HUDEP-2 (cell line): ENCODE data around the gene KIF26B.

Experiments
- DNase-seq, 76 experiments: peaks; one replicate each; lab custom pipeline; 2025; ENCODE audit not compliant: unreplicated experiment in 76 of 76; lab: John Stamatoyannopoulos, UW

Gene KIF26B

DNA sequence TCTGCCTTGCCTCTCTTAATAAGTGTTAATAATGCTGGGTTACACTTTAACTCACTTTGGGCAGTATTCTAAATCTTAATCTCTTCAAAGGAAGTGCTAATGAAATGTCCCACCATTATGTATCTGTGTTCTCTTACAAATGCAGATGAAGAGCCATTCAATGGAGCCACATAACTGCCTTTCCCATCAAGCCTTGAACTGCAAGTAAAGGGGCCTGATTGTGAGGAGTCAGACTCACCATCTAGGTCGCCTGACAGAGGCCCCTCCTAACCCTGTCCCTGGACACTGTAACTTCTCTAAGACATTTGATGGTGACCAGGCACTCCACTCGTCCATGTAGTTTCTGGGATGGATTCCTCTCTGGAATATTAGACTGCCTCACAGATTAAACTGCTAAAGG, 329.4 kb downstream of the KIF26B start:
- no peak for DNase-seq

DNA sequence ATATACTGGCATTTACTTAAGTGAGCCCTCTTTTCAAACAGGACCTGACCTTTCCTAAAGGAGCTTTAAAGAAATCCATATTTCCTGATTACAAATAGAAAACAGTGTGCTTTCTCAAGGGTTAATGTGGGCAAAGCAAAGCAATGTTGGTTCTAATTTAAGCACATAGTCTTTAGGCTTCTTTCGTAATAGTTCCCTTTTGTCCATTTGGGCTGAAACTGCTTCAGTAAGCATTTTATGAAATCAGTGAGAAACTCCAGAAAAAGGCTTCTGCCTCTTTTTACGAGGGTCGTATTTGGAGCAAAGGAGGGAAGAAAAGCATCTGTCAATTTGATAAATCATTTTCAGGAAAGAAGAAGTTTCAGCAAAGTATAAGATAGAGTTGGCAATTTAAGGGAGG, 331.2 kb downstream of the KIF26B start:
- no peak for DNase-seq

GRCh38 chr1:245486775-245487470, 332.1 kb downstream of the KIF26B start:
- DNase-seq: no peak

DNA sequence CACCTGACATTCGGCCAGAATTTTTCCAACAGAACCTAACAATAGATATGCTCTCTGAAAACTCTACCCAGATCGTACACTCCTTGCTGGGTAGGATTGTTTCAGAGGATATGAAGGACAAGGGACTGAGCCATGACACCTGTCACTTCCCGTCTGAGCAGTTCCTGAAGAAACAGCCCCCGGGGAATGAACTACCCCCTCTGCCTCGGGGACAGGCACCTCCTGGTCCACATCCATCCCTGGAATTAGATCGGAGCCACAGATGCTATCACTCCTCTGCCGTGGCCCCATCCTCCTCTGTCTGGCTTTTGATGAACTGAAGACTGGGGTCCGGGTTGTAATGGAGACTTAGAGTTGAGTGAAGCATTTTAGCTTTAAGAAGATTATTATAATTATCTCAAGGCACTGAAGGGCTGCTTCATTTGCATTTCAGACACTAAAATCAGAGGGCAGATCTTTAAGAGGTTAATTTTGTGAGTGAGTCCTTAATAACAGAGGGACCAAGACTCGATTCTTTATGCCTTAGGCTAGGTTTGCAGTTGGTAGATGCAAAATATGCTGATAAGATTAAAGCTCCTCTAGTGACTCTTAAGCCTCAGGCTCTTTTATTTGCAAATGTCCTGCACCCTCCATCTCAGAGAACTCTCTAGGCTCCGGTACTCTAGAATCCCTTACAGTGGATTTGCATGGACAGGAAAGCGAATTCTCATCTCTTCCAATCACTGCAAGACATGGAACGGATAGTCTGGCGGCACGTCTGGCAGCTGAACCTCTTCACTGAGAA, 333.8 kb downstream of the KIF26B start:
- DNase-seq: no peak

GRCh38 chr1:245489838-245490237, 335.1 kb downstream of the KIF26B start:
- DNase-seq: no peak

- peak in 11 of 76 experiments; percentile 2 to 42 (median 10) for DNase-seq
Observed at GRCh38 chr1:245493029-245493428, 338.2 kb downstream of the KIF26B start.

DNA sequence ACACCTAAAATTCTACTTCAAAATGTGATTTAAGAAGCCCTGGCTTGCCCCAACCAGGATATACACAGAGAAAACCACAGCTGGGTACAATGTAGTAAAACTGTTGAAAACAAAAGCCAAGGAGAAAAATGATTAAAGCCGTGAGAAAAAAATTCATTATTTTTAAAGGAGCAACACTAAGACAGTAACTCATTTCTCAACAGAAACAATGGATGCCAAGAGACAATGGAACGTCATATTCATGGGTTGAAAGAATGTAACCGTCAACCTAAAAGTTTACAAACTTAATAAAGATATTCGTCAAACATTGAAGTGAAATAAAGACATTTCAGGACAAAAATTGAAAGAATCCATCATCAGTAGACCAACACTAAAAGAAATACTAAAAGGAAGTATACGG, 340.9 kb downstream of the KIF26B start:
- no peak for DNase-seq

GRCh38 chr1:245500546-245500945, 345.8 kb downstream of the KIF26B start:
- no peak for DNase-seq

- no peak for DNase-seq
Observed at GRCh38 chr1:245501633-245502032, 346.8 kb downstream of the KIF26B start.

DNA sequence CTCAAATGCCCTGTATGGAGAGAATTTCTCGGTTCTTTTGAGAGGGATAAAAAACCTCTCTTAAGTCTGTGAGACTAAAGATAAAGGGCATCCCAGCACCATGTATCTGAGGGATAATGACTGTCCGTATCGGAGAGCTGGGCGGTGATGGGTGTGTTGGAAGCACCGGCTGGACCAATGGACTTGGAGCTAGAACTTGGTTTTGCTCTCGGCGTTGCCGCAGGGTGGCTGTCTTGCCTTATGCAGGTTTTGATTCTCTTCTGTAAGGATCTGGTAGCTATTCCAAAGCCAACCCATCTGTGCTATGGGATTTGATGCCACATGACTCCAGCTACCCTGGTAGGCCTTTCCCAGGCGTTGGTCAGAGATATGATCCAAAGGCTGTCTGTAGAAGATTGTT, 348.8 kb downstream of the KIF26B start:
- DNase-seq: no peak

DNA sequence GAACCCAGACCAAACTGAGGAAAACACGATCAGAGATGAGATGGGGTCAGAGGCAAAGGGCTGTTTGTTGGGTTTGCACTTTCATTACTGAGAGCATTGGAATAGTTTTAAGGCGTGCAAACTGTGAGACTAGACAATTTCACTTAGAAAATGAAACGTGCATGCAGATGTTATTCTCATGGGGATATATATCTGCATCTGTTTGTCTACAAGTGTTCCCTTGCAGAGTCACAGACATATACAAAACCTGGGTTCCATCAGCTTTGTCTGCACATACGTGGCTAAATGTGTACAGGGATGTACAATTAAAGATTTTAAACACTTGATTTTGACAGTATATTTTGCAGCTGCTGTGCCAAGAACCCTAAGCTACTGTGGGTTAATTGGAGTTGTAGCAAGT, 355.4 kb downstream of the KIF26B start:
- no peak for DNase-seq

GRCh38 chr1:245512181-245512888, 357.6 kb downstream of the KIF26B start:
- DNase-seq: no peak

DNA sequence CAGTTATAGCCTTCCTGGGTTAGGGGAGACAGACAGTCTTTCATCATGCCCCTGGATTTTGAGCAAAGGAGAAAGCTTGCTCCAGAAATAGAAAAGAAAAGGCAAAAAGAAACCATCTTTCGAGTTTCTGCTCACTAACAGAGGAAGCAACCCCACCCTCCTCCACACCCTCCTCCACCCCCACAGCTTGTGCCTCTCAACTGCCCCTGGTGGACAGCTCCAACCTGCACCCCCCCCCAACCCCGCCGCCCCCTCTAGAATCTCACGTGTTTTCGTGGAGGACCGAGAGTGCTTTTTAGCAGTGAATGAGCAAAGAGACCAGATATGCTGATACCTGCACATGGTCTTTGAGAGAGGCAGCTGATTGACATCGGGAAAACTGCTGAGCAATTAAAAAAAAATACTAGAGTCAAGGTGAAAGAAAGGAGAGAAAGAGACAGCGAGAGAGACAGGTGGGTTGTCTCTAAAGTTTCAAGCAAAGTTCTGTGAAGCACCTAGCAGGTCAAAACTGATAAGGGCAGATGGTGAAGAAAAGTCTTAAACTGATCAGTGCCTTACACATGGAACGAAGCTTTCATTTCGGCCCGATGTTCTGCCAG, 358.3 kb downstream of the KIF26B start:
- peak in 9 of 76 experiments; percentile 1 to 18 (median 6) for DNase-seq

- DNase-seq: peak in 2 of 76 experiments; percentile 3 to 9
Observed at GRCh38 chr1:245516284-245516759, 361.5 kb downstream of the KIF26B start.

DNA sequence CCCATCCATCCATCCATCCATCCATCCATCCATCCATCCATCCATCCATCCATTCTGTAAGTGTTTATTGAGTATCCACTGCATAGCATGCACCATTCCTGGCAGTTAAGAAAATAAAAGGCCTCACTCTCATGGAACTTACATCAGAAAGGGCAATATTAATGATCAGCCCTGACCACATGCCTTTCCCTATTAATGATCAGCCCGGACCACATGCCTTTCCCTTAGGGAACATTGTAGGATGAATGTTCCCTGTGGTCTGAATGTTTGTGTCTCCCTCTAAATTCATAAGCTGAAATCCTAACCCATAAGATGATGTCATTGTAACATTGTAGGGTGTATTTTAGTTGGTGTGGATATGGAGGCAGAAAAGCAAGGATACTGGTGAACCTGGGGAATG, 365.8 kb downstream of the KIF26B start:
- DNase-seq: no peak

GRCh38 chr1:245526141-245526540, 371.4 kb downstream of the KIF26B start:
- no peak for DNase-seq

GRCh38 chr1:245528258-245528635, 373.5 kb downstream of the KIF26B start:
- DNase-seq: no peak

- no peak for DNase-seq
Observed at GRCh38 chr1:245530937-245531336, 376.2 kb downstream of the KIF26B start.

DNA sequence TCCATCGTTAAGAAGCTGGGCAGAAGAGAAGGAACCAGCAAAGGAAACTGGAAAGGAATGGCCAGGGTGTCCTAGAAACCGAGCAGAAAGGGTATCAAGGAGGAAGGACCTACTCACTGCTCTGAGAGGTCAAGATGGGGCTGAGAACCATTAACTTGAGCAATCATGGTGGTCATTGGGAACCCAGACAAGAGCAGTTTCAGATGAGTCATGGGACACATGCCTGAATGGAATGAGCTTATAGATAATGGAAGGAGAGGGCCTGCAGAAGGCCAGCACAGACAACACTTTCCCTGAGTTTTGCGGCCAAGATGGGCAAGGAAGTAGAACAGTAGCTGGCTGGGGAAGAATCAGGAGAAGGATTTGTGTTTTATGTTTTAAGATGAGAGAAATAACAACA, 383.2 kb downstream of the KIF26B start:
- DNase-seq: no peak

DNA sequence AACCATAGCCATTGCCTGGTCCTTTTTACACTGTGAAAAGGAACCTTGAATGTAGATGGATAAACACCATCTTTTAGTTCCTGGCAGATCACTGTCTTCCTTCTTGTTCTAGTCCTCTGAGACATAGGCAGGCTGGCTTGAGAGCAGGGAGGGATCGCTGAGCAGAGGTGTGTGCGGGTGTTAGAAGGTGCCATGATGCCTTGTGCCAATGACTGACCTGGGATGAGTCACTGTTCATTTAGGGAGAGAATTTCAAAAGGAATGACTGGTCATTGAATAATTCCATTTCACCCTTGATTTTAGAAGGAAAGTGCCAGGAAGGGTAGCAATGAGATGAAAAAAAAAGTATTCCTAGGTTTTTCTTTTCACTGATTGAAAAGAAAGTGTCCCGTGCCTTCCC, 383.9 kb downstream of the KIF26B start:
- DNase-seq: no peak

GRCh38 chr1:245541369-245541768, 386.6 kb downstream of the KIF26B start:
- no peak for DNase-seq
